ENCODE results near the gene SPOCK1.

SPOCK1 gene

DNA sequence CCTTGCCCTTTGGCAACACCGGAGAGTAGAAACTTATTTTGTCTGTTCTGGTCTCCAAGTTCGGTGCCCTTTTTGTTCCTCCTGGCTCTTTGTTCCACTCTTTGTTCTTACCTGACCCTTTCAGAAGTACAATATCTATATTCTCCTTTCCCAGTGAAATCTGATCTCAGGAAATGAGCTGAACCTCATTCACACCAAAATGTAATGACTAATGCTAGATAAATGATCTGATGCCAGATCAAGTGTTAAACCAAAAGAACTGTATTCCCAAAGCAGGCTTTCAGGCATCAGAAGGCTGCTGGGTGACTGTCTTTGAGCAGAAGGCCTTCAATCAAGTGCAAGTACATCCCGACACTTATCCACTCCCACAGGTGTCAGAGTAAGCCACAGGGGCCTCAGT is 156.4 kb downstream of the SPOCK1 start:
- no peak for DNase-seq
- intact Hi-C loops (cut with DNase I), result loop anchor here (5.0 kb wide), 1 partner anchor 155 kb away; the partner anchor contains the start of gene SPOCK1

- intact Hi-C loops (cut with DNase I), result loop anchor here (5.0 kb wide), 1 partner anchor 155 kb away; the partner anchor contains the start of gene SPOCK1
- DNase-seq, result no peak
Measured at GRCh38 chr5:137341831-137342230, 157.3 kb downstream of the SPOCK1 start.

GRCh38 chr5:137340881-137341280 is 158.2 kb downstream of the SPOCK1 start:
- intact Hi-C loops (cut with DNase I), result loop anchor here (5.0 kb wide), 1 partner anchor 156 kb away; the partner anchor contains the start of gene SPOCK1
- DNase-seq, result peak in 4 of 10 donors; percentile 35 to 86 (median 46)

DNA sequence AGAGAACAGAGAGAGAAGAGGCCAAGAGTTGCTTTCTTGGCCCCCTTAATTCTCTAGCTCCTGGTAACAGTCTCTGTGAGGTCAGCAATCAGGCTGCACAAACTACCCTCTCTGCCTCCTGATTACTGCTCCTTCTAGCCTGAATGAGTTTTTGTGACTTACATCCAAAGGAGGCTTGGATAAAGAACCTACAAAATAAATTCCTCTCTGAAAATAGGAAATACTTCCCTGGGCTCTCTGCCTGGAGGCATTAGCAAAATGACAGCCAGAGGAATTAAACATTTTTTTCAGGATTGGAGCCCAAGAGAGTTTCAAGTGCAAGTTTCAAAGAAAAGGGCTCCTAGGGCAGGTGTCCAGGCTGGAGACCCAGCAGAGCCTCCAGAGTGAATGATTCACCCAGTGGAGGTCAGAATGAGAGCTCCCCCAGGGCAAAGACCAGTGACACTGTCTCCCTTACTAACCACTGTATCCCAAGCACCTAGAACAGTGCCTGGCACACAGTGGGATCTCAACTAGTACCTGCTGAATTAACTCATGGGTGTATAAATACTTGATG is 162.5 kb downstream of the SPOCK1 start:
- no peak for DNase-seq
- intact Hi-C loops (cut with DNase I), result no loop called here

DNA sequence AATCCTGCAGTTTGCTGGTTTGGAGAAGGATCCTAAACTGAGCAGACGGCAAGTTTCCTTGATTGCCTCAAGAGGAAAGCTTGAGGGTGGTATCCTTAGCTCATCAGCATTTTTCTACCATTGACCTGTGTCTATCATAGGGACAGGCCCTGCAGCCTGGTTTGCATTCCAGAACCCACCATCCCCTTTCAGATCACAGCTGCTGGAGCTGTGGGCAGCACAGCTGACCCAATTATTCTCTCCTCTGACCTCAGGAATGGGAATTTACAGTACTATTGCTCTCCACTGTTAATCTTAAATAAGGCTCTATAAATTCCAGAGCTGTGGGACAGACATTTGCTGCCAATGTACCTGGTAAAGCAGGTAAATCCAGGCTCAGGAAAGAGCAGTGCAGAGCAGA is 163.0 kb downstream of the SPOCK1 start:
- no peak for DNase-seq
- intact Hi-C loops (cut with DNase I), result no loop called here

GRCh38 chr5:137335493-137335892 is 163.6 kb downstream of the SPOCK1 start:
- intact Hi-C loops (cut with DNase I), result no loop called here
- no peak for DNase-seq

DNA sequence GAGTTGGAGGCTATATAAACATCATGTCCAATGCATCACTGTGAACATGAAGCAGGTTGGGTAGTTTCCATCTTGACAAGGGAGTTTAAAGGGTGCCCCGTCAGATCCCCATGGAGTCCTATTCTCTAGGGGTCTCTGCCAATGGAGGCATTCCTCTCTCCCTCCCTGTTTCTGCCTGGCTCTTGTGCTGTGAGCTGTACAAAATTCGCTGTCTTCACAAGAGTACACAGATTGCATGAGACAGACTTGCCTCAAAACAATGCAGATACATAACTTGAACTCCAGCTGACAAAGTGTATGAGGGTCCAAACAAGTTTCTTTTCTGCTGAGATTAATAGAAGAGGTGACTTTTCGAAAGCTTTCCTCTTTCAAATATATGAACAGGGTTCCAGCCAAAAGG is 165.2 kb downstream of the SPOCK1 start:
- intact Hi-C loops (cut with DNase I), result no loop called here

DNA sequence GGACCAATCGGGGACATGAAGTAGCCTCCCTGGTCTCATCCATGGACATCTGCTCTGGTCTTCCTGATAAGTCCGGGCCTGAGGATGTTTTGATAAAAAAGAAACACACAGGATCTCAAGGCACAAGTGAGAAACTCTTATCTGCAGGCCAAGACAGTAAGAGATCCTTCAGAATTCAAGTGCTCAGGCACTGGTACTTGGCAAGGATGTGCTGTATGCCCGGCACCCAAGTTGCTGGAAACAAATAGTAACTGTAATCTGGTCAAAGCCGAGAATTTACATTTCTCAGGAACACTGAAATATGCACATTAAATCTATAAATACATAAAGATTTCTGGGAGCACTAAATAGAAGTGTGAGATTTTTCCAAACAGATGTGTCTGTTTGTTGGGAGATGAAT is 165.7 kb downstream of the SPOCK1 start:
- intact Hi-C loops (cut with DNase I), result no loop called here
- no peak for DNase-seq

More for the DNA sequence above, 165.2 kb downstream of the SPOCK1 start:
- DNase-seq, result no peak

DNA sequence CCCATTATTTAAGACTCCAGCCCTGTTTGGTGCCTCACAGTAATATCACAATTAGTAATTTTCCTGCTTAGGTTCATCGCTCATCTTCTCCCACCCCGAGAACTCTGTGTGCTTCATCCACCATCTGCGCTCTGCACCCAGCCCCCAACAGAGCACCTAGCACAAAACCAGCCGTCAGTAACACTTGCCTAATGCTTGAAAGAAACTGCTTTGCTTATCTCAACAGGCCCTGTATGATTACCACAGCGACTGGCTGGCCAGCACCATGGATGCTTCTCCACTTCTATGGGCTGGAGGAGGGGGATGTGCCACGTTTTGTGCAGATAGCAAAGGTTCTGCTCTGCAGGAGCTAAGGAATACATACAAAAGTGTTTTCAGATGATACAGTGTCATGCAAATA is 166.8 kb downstream of the SPOCK1 start:
- intact Hi-C loops (cut with DNase I), result no loop called here
- no peak for DNase-seq

- intact Hi-C loops (cut with DNase I), result no loop called here
- no peak for DNase-seq
Measured at GRCh38 chr5:137329586-137330296, 169.4 kb downstream of the SPOCK1 start.

DNA sequence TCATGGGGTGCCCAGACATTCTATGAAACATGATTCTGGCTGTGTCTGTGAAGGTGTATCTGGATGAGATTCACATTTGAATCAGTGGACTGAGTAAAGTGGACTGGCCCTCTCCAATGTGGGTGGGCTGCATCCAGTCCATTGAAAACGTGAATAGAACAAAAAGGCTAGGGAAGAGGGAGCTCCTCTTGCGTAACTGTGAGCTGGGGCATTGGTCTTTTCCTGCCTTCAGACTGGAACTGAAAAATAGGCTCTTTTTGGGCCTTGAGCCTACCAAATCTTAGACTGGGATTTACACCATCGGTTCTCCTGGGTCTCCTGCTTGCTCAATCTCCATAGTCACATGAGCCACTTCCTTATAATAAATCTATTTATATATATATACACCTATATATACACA is 170.1 kb downstream of the SPOCK1 start:
- intact Hi-C loops (cut with DNase I), result no loop called here
- no peak for DNase-seq

- no peak for DNase-seq
- intact Hi-C loops (cut with DNase I), result no loop called here
Measured at GRCh38 chr5:137328463-137328862, 170.7 kb downstream of the SPOCK1 start.

- no peak for DNase-seq
- intact Hi-C loops (cut with DNase I), result no loop called here
Measured at GRCh38 chr5:137325721-137326120, 173.4 kb downstream of the SPOCK1 start.

DNA sequence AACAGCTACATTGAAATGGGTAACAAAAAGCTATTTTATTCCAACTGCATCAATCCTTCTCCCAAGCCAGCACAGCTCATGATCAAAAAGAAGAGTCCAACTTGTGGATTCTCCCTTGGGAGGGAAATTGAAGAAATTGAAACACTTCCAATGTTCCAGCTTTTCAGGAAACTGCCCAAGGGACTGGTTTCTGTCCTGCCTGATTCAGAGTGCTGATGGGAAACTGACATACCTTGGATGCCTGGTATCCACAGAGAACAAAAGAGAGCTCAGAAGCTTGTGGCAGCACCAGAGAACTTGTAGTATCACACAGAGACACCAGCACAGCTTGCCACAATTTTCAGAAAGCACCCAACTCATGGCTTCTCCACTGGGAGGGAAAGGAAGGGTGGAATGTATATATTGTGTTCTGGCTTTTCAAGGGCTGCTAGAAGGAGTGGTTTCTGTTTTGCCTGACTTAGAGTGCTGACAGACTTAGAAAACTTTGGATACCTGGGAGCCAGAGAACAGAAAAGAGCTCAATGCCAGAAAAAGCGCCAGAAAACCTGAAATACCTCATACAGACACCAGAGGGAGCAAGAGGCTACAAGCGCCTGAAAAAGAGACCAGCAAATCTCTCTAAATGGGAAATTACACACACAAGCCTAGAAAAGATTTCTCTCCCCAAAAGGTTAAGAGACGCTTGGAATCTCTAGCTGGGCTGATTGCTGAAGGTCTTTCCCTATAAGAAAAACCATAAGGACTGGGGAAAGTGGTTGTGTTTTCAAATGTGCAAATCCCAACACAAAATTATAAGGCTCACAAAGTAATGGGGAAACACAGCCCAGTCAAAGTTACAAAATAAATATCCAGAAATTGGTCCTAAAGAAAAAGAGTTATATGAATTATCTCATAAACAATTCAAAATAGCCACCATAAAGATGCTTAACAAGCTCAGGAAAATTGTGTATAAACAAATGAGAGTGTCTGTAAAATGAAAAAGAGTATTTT is 178.8 kb downstream of the SPOCK1 start:
- DNase-seq, result peak in 1 of 10 donors; percentile 36

GRCh38 chr5:137318027-137318426 is 181.1 kb downstream of the SPOCK1 start:
- DNase-seq, result no peak
- intact Hi-C loops (cut with DNase I), result no loop called here

More for the DNA sequence above, 178.8 kb downstream of the SPOCK1 start:
- intact Hi-C loops (cut with DNase I), result loop anchor here (1.0 kb wide), 1 partner anchor 179 kb away; the partner anchor contains the start of gene SPOCK1

- intact Hi-C loops (cut with DNase I), result no loop called here
- DNase-seq, result no peak
Measured at GRCh38 chr5:137316346-137316736, 182.8 kb downstream of the SPOCK1 start.

- no peak for DNase-seq
- intact Hi-C loops (cut with DNase I), result no loop called here
Measured at GRCh38 chr5:137315534-137316345, 183.4 kb downstream of the SPOCK1 start.

- intact Hi-C loops (cut with DNase I), result no loop called here
Measured at GRCh38 chr5:137315109-137315508, 184.0 kb downstream of the SPOCK1 start.

GRCh38 chr5:137313526-137314175 is 185.5 kb downstream of the SPOCK1 start:
- intact Hi-C loops (cut with DNase I), result no loop called here
- peak in 2 of 10 donors; percentile 33 to 86 for DNase-seq

More at GRCh38 chr5:137315109-137315508, 184.0 kb downstream of the SPOCK1 start:
- DNase-seq, result no peak
